Small intestine (tissue), 7 donors: ENCODE data around the gene RESP18. TPM values are rescaled to one million over a fixed set of nuclear protein-coding genes. Genes with fewer than 3 reads are reported as not detected.

Experiments
- DNase-seq, 2 donors: peaks; one replicate each; pipeline versions ENCODE4 v3.0.0 to v3.0.0-alpha.2; 2013
- FAIRE-seq: peaks from 2 replicates; lab custom pipeline; 2012; peaks lifted over from hg19 to GRCh38; lab: Jason Lieb, UNC
- H3K27ac ChIP-seq, 3 donors: one replicate each; pipeline ENCODE4 v1.5.1; 2013; ENCODE audit warnings: low read length in 2 of 3, mild to moderate bottlenecking in 2 of 3, control low read depth in 1 of 3, inconsistent platforms in 1 of 3, low read depth in 1 of 3, moderate library complexity in 1 of 3
- H3K27me3 ChIP-seq, 3 donors: one replicate each; pipeline ENCODE4 v1.6.1; 2013; ENCODE audit warnings: low read length in 3 of 3, inconsistent platforms in 1 of 3; ENCODE audit not compliant: control insufficient read depth in 3 of 3, insufficient read depth in 3 of 3
- H3K36me3 ChIP-seq, 3 donors: one replicate each; pipeline ENCODE4 v1.6.1; 2013; ENCODE audit warnings: low read length in 3 of 3, inconsistent platforms in 1 of 3, low read depth in 1 of 3, mild to moderate bottlenecking in 1 of 3, moderate library complexity in 1 of 3; ENCODE audit not compliant: control insufficient read depth in 3 of 3, insufficient read depth in 2 of 3
- H3K4me1 ChIP-seq, 3 donors: one replicate each; pipeline ENCODE4 v1.6.1; 2013; ENCODE audit warnings: low read length in 2 of 3, inconsistent platforms in 1 of 3, low read depth in 1 of 3, mild to moderate bottlenecking in 1 of 3, moderate library complexity in 1 of 3; ENCODE audit not compliant: control insufficient read depth in 3 of 3, insufficient read depth in 2 of 3
- H3K4me3 ChIP-seq, 3 donors: one replicate each; pipeline ENCODE4 v1.5.1; 2013; ENCODE audit warnings: low read length in 3 of 3, control low read depth in 1 of 3, inconsistent platforms in 1 of 3, low read depth in 1 of 3, mild to moderate bottlenecking in 1 of 3, moderate library complexity in 1 of 3
- H3K9me3 ChIP-seq, 2 donors: one replicate each; pipeline ENCODE4 v1.6.1; 2013; ENCODE audit warnings: low read depth in 1 of 2, low read length in 1 of 2; ENCODE audit not compliant: control insufficient read depth in 2 of 2, insufficient read depth in 1 of 2
- WGBS, 3 donors: extraction: QIAGEN DNeasy Blood & Tissue Kit; methylation state at CpG; one replicate each; pipeline ENCODE4 v1.1.7; 2013; 5-methylcytosine and 5-hydroxymethylcytosine counted together
- polyA plus RNA-seq, 4 donors: library from polyadenylated mRNA; stranded (reverse) in 3 of 4; unstranded in 1 of 4; fragments of 200-250 nt in 3 of 4; fragments of 120-200 nt in 1 of 4; gene quantifications; one replicate each; pipeline versions ENCODE4 v1.2.1 to v1.2.3, GENCODE V29; 2013
- donor health status: healthy with polysubstance abuse.
- donor health status: control.
- donor health status: control.
- donor health status: Bipolar disorder and iron deficiency.
- donor health status: healthy.

RESP18 gene
- polyA plus RNA-seq, 4 donors, result 0.16 to 0.28 TPM; not detected in 2

- H3K36me3 ChIP-seq, result peaks cover 7 to 49% (median 9%) of the 10 kb centered on the region in 3 donors
- no peaks in the 10 kb centered on the region for H3K9me3 ChIP-seq
- no peak overlapping the region for H3K27ac ChIP-seq
- no peak for FAIRE-seq
- H3K27me3 ChIP-seq, result no peaks in the 10 kb centered on the region
- 79 to 85% (median 83%) methylated on average over 12 of the region's 12 CpGs for WGBS, 3 donors
- no peak for DNase-seq
- no peak overlapping the region for H3K4me3 ChIP-seq
- no peaks in the 10 kb centered on the region for H3K4me1 ChIP-seq
Measured at GRCh38 chr2:219286436-219287115, 46.0 kb downstream of the RESP18 start.

GRCh38 chr2:219285894-219286425 is 46.6 kb downstream of the RESP18 start:
- Histone ChIP-seq H3K27me3 (no peaks in the 10 kb centered on the region), H3K9me3 (no peaks in the 10 kb centered on the region), H3K36me3 (peaks cover 7 to 53% (median 9%) of the 10 kb centered on the region in 3 donors), H3K27ac (no peak overlapping the region), H3K4me1 (peaks cover 0 to 2% (median 0%) of the 10 kb centered on the region in 3 donors), H3K4me3 (no peak overlapping the region)
- FAIRE-seq, result no peak
- WGBS, 3 donors, result 84 to 94% (median 92%) methylated on average over 17 of the region's 17 CpGs
- DNase-seq, result no peak

GRCh38 chr2:219285373-219285735 is 47.2 kb downstream of the RESP18 start:
- no peak overlapping the region for H3K27ac ChIP-seq
- WGBS, 3 donors, result 90 to 96% (median 91%) methylated on average over 12 of the region's 12 CpGs
- peaks cover 7 to 59% (median 9%) of the 10 kb centered on the region in 3 donors for H3K36me3 ChIP-seq
- peaks cover 0 to 7% (median 0%) of the 10 kb centered on the region in 3 donors for H3K4me1 ChIP-seq
- no peak overlapping the region for H3K4me3 ChIP-seq
- H3K27me3 ChIP-seq, result no peaks in the 10 kb centered on the region
- FAIRE-seq, result no peak
- DNase-seq, result no peak
- no peaks in the 10 kb centered on the region for H3K9me3 ChIP-seq

GRCh38 chr2:219284501-219285372 is 47.8 kb downstream of the RESP18 start:
- 92 to 97% (median 93%) methylated on average over 15 to 16 of the region's 16 CpGs for WGBS, 3 donors
- FAIRE-seq, result no peak
- Histone ChIP-seq H3K9me3 (no peaks in the 10 kb centered on the region), H3K27me3 (no peaks in the 10 kb centered on the region), H3K4me3 (no peak overlapping the region), H3K27ac (no peak overlapping the region), H3K4me1 (peaks cover 0 to 13% (median 0%) of the 10 kb centered on the region in 3 donors), H3K36me3 (peaks cover 7 to 63% (median 9%) of the 10 kb centered on the region in 3 donors)
- DNase-seq, result no peak

GRCh38 chr2:219282943-219283581 is 49.5 kb downstream of the RESP18 start:
- no peak overlapping the region for H3K27ac ChIP-seq
- H3K36me3 ChIP-seq, result peaks cover 7 to 63% (median 9%) of the 10 kb centered on the region in 3 donors
- peaks cover 0 to 26% (median 3%) of the 10 kb centered on the region in 3 donors for H3K4me1 ChIP-seq
- no peak overlapping the region for H3K4me3 ChIP-seq
- FAIRE-seq (no peak), DNase-seq (no peak)
- 88 to 93% (median 92%) methylated on average over 17 of the region's 17 CpGs for WGBS, 3 donors
- no peaks in the 10 kb centered on the region for H3K27me3 ChIP-seq
- no peaks in the 10 kb centered on the region for H3K9me3 ChIP-seq

- peaks cover 0 to 33% (median 6%) of the 10 kb centered on the region in 3 donors for H3K4me1 ChIP-seq
- 90 to 91% (median 90%) methylated on average over 5 of the region's 5 CpGs for WGBS, 3 donors
- H3K9me3 ChIP-seq, result no peaks in the 10 kb centered on the region
- FAIRE-seq (no peak), DNase-seq (no peak)
- H3K27ac ChIP-seq, result no peak overlapping the region
- H3K27me3 ChIP-seq, result no peaks in the 10 kb centered on the region
- H3K36me3 ChIP-seq, result peaks cover 7 to 63% (median 9%) of the 10 kb centered on the region in 3 donors
- no peak overlapping the region for H3K4me3 ChIP-seq
Measured at GRCh38 chr2:219282375-219282774, 50.2 kb downstream of the RESP18 start.

GRCh38 chr2:219281588-219281987 is 51.0 kb downstream of the RESP18 start:
- H3K9me3 ChIP-seq, result no peaks in the 10 kb centered on the region
- peaks cover 6 to 59% (median 9%) of the 10 kb centered on the region in 3 donors for H3K36me3 ChIP-seq
- H3K27ac ChIP-seq, result no peak overlapping the region
- no peaks in the 10 kb centered on the region for H3K27me3 ChIP-seq
- WGBS, 3 donors, result 77 to 79% (median 78%) methylated on average over 8 of the region's 8 CpGs
- H3K4me1 ChIP-seq, result peaks cover 0 to 33% (median 6%) of the 10 kb centered on the region in 3 donors
- FAIRE-seq (no peak), DNase-seq (no peak)
- no peak overlapping the region for H3K4me3 ChIP-seq

- H3K4me3 ChIP-seq, result no peak overlapping the region
- peak overlapping the region in 2 of 3 donors; percentile 0 to 89 for H3K27ac ChIP-seq
- no peak for FAIRE-seq
- no peaks in the 10 kb centered on the region for H3K9me3 ChIP-seq
- no peaks in the 10 kb centered on the region for H3K27me3 ChIP-seq
- WGBS, 3 donors, result 88 to 92% (median 90%) methylated on average over 4 of the region's 4 CpGs
- DNase-seq, result no peak
- H3K36me3 ChIP-seq, result peaks cover 4 to 53% (median 9%) of the 10 kb centered on the region in 3 donors
- peaks cover 0 to 33% (median 6%) of the 10 kb centered on the region in 3 donors for H3K4me1 ChIP-seq
Measured at GRCh38 chr2:219280651-219281050, 51.9 kb downstream of the RESP18 start.
